Ovary (tissue), 9 donors: Measurements from ENCODE around the gene LRRC4C. TPM values are rescaled to one million over a fixed set of nuclear protein-coding genes. Genes with fewer than 3 reads are reported as not detected.

Experiments
- DNase-seq, 5 donors: peaks; one replicate each; pipeline ENCODE4 v3.0.0-alpha.2; 2019 to 2020
- H3K27ac ChIP-seq, 2 donors: fragments of 200-600 bp; one replicate each; pipeline versions ENCODE4 v1.5.1 to v1.8.0; 2019 to 2022
- H3K27me3 ChIP-seq: fragments of 200-600 bp; one replicate; pipeline ENCODE4 v1.8.0; 2022
- H3K36me3 ChIP-seq: fragments of 200-600 bp; sonication (generic); one replicate; pipeline ENCODE4 v1.5.1; 2019
- H3K4me1 ChIP-seq: one replicate; pipeline ENCODE4 v1.8.1; 2013; ENCODE audit warnings: mild to moderate bottlenecking, moderate library complexity; ENCODE audit not compliant: insufficient read depth
- H3K4me3 ChIP-seq: fragments of 200-600 bp; sonication (generic); one replicate; pipeline ENCODE4 v1.5.1; 2017
- H3K9me3 ChIP-seq, 2 donors: fragments of 200-600 bp in 1 of 2; sonication (generic) in 1 of 2; one replicate each; pipeline versions ENCODE4 v1.5.1 to v1.8.1; 2013 to 2019; ENCODE audit warnings: mild to moderate bottlenecking in 1 of 2, moderate library complexity in 1 of 2
- CTCF ChIP-seq, 3 donors: fragments of 450-650 bp in 2 of 3; fragments of 200-600 bp in 1 of 3; IDR thresholded peaks; one replicate each; pipeline versions ENCODE4 v1.5.1 to v1.8.0; 2016 to 2022; ENCODE audit warnings: antibody characterized with exemption in 3 of 3, mild to moderate bottlenecking in 1 of 3
- EP300 ChIP-seq: sonication (generic); formaldehyde crosslinking; IDR thresholded peaks from one replicate; pipeline ENCODE4 v1.6.1; 2017; ENCODE audit warnings: antibody characterized with exemption
- POLR2A ChIP-seq: fragments of 450-650 bp; IDR thresholded peaks from one replicate; pipeline ENCODE4 v1.6.1; 2017; ENCODE audit warnings: antibody characterized with exemption, mild to moderate bottlenecking, moderate library complexity
- WGBS, 3 donors: extraction: QIAGEN DNeasy Blood & Tissue Kit in 1 of 3; methylation state at CpG; one replicate each; pipeline versions ENCODE4 v1.1.5 to v1.1.7; 2013 to 2017; 5-methylcytosine and 5-hydroxymethylcytosine counted together
- intact Hi-C, 4 donors: fragments of 100-400 bp; cut with DNase I; formaldehyde crosslinking; loops; one replicate each; pipeline versions ENCODE4 v1.11.0 to v1.15.1; 2022 to 2023
- polyA plus RNA-seq, 2 donors: library from polyadenylated mRNA; stranded (reverse); fragments of 200-250 nt in 1 of 2; fragments of 350-450 nt in 1 of 2; fragmentation: Illumina TruSeq in 1 of 2; extraction: RNeasy Lipid Tissue Mini Kit (QIAGEN cat#74804) in 1 of 2; gene quantifications; one replicate each; pipeline ENCODE4 v1.2.3, GENCODE V29; 2013 to 2014
- total RNA-seq, 7 donors: library from RNA; depleted of rRNA in 2 of 7; stranded (reverse); fragments of >200 nt in 2 of 7; fragmentation: NEBNext Ultra II Directional in 3 of 7; extraction: Animal tissue kit (Norgen Biotek cat#: 25700) in 3 of 7; gene quantifications; one replicate each; pipeline versions ENCODE4 v1.1.0 to v1.2.4, GENCODE V29; 2016 to 2023
- donor health status: DM: no; HTN: no; CAD: no; lungs with moderate emphysema.
- donor health status: DM: no; HTN: no; CAD: no.
- donor health status: Bipolar disorder and iron deficiency.
- donor health status: DM: yes; HTN: yes; CAD: no.
- donor health status: DM: no; HTN: no; CAD: no.
- donor health status: DM: yes; HTN: yes; CAD: no.

Gene LRRC4C
- total and polyA plus RNA-seq, 9 donors, result 0.15 to 12.5 (median 0.78) TPM

- Histone ChIP-seq H3K27me3 (no peaks in the 10 kb centered on the region), H3K36me3 (no peaks in the 10 kb centered on the region), H3K9me3 (no peaks in the 10 kb centered on the region), H3K4me3 (no peak overlapping the region), H3K4me1 (no peaks in the 10 kb centered on the region), H3K27ac (no peak overlapping the region)
- 77 to 82% (median 79%) methylated on average over 5 of the region's 5 CpGs for WGBS, 3 donors
- DNase-seq, result no peak
- intact Hi-C loops, result no loop called here
- TF ChIP-seq POLR2A (no peak), CTCF (IDR thresholded peaks at IDR 0.05) (no peak), EP300 (no peak)
Measured at GRCh38 chr11:40380835-40381234, 1078.6 kb downstream of the LRRC4C start.

- TF ChIP-seq CTCF (IDR thresholded peaks at IDR 0.05) (no peak), POLR2A (no peak), EP300 (no peak)
- Histone ChIP-seq H3K36me3 (no peaks in the 10 kb centered on the region), H3K27ac (no peak overlapping the region), H3K4me1 (no peaks in the 10 kb centered on the region), H3K27me3 (no peaks in the 10 kb centered on the region), H3K9me3 (no peaks in the 10 kb centered on the region), H3K4me3 (no peak overlapping the region)
- DNase-seq, result no peak
- WGBS, 3 donors, result 60 to 74% (median 67%) methylated on average over 3 of the region's 3 CpGs
- intact Hi-C loops, result no loop called here
Measured at GRCh38 chr11:40376331-40376730, 1083.1 kb downstream of the LRRC4C start.

GRCh38 chr11:40370821-40371616 is 1088.4 kb downstream of the LRRC4C start:
- Histone ChIP-seq H3K27me3 (no peaks in the 10 kb centered on the region), H3K9me3 (no peaks in the 10 kb centered on the region), H3K4me3 (no peak overlapping the region), H3K36me3 (no peaks in the 10 kb centered on the region), H3K4me1 (no peaks in the 10 kb centered on the region), H3K27ac (no peak overlapping the region)
- intact Hi-C loops, result no loop called here
- DNase-seq, result no peak
- TF ChIP-seq EP300 (no peak), POLR2A (no peak), CTCF (IDR thresholded peaks at IDR 0.05) (no peak)
- 39 to 54% (median 43%) methylated on average over 5 of the region's 5 CpGs for WGBS, 3 donors

- WGBS, 3 donors, result 68 to 80% (median 77%) methylated on average over 5 of the region's 5 CpGs
- Histone ChIP-seq H3K4me3 (no peak overlapping the region), H3K27ac (no peak overlapping the region), H3K4me1 (no peaks in the 10 kb centered on the region), H3K9me3 (no peaks in the 10 kb centered on the region), H3K36me3 (no peaks in the 10 kb centered on the region), H3K27me3 (no peaks in the 10 kb centered on the region)
- intact Hi-C loops, result no loop called here
- DNase-seq, result no peak
- TF ChIP-seq CTCF (IDR thresholded peaks at IDR 0.05), result no peak
- TF ChIP-seq POLR2A, result no peak
- TF ChIP-seq EP300, result no peak
Measured at GRCh38 chr11:40360206-40360798, 1099.2 kb downstream of the LRRC4C start.
